Umbilical cord (tissue), 2 donors: Measurements from ENCODE around the gene KCNQ1OT1. TPM values are rescaled to one million over a fixed set of nuclear protein-coding genes. Genes with fewer than 3 reads are reported as not detected.

Source experiments
- DNase-seq: peaks from one replicate; pipeline ENCODE4 v3.0.0-alpha.2; 2015; ENCODE audit warnings: low spot score
- total RNA-seq: library from RNA; depleted of rRNA; stranded (reverse); fragments of >200 nt; gene quantifications from one replicate; pipeline ENCODE4 v1.2.3, GENCODE V29; 2014; ENCODE audit warnings: low replicate concordance; ENCODE audit not compliant: insufficient read depth

The KCNQ1OT1 gene
- total RNA-seq, 1 donor from 2014 or later, result 21.9 TPM

DNA sequence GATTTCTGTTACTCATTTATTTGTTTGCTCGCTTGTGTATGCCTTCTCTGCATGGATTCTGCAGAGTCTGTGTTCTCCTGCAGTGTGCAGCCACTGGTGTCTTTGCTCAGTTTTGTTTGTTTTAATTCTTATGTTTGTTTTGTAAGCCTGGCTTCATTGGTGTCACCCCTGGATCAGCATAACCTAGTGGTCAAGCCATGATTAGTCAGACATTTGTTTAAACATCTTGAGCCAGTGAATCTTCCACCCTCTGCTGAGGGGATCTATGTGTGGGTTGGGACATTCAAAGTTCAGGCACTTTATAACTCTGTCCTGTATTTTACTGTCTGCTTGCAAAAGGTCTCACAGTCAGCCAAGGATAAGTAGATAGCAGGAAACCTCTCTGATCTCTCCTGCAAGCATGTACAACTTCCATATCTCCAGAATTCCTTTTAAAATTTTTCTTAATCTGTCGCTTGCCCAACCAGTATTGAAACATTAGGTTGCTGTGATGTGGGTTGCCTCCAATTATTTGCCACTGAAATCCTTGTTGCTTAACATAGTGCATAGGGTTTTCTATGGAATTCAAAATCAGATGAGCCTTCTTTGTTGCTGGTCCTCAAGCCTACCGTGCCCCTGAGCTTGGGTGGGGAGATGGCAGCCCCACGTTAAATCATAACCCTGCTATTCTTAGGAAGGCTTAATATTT, 86.8 kb downstream of the KCNQ1OT1 start:
- DNase-seq, result no peak

- DNase-seq, result no peak
These were observed 90.4 kb downstream of the KCNQ1OT1 start for GRCh38 chr11:2609345-2609744.

DNA sequence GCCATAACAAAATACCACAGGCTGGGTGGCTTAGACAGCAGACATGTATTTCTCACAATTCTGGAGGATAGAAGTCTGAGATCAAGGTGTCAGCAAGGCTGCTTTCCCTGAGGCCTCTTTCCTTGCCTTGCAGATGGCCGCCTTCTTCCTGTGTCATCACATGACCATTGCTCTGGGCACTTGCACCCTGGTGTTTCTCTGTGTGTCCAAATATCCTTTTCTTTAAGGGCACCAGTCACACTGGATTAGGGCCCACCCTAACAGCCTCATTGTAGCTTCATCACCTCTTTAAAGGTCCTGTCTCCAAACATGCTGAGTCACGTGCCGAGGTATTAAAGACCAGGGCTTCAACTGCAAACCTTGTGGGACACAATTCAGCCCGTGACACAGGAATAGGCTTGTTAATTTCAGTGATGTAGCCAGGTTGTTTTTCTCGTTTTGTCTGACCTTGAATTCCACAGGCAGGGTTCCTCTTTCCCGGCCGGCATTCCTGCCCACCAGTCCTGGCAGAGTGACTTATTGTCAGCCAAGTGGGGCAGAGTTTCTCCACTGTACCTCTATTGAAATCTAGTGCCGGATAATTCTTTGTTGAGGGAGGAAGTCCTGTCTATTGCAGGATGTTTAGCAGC, 100.1 kb downstream of the KCNQ1OT1 start:
- DNase-seq, result no peak

DNA sequence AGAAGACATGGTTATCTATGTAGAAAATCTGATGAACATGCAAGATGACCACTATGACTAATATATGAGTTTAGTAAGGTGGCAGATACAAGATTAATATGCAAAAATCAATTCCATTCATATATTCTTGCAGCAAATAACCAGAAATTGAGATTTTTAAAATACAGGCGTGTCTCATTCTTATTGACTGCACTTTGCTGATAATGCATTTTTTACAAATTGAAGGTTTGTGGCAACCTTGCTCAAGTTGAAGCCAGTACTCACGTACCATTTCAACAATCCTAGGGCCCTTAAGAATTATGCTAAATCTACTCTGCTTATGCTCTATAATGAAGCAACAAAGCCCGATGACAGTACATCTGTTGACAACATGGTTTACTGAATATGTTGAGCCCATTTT, 104.6 kb downstream of the KCNQ1OT1 start:
- DNase-seq, result no peak

GRCh38 chr11:2594267-2594666, 105.5 kb downstream of the KCNQ1OT1 start:
- DNase-seq, result no peak

- no peak for DNase-seq
These were observed 106.3 kb downstream of the KCNQ1OT1 start for GRCh38 chr11:2593393-2593950.

DNA sequence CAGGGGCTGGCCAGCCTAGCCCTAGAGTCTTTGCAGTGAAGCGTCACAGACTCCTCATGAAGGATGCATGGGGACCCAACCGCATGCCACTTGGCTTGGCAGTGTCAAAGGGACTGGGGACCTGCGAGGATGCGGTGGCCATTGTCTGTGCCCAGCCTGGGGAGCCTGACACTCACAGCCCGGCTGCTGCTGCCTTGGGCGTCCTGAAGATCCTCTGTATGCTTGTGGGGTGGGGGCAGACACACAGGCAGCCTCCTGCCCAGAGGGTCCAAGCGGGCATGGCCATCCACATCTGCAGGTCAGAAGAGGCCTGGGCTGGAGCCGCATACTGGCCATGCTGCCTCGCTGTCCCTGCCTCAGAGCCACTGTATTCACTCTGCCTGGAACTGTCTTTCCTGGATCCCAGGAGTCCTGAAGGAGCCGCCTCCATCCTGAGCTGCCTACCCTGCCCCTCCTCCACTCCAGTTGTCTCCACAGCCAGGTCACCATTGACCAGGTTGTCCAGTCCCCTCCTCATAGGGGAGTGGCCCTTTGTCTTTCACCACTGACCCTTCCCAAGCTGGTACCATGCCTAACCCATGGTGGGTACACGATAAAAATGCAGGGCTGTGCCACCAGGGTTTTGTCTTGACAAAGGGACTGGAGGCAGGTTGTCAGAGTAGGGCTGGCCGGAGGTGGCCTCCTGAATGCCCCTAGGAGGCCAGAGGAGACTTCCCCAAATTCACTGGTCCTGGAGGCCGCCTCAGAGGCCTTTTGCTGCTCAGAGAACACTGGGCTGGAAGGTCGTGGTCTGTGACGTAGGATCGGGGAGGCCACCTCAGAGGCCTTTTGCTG, 107.0 kb downstream of the KCNQ1OT1 start:
- no peak for DNase-seq

DNA sequence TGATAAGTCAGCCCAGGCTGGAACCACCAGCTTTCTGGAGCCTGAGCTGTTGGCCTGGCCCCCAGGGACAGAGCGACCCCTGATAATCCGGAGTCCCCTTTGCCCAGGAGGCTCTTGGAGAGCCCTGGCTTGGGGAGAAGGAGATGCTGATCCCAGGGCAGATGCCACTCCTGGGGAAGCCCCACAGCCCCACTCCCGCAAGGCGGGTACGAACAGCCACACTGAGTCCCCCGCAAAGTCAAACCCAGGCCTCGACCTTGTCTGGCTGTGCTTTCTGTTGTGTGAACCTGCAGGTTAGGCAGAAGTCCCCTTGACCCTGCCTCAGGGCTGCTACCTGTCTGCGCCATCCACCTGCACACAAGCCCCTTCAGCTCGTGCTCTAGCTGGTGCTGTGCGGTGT, 108.0 kb downstream of the KCNQ1OT1 start:
- no peak for DNase-seq

GRCh38 chr11:2590965-2591754, 108.6 kb downstream of the KCNQ1OT1 start:
- DNase-seq, result no peak

- no peak for DNase-seq
These were observed 109.4 kb downstream of the KCNQ1OT1 start for GRCh38 chr11:2590131-2590964.

GRCh38 chr11:2589538-2589934, 110.3 kb downstream of the KCNQ1OT1 start:
- no peak for DNase-seq

GRCh38 chr11:2588809-2589537, 110.8 kb downstream of the KCNQ1OT1 start:
- DNase-seq, result no peak

DNA sequence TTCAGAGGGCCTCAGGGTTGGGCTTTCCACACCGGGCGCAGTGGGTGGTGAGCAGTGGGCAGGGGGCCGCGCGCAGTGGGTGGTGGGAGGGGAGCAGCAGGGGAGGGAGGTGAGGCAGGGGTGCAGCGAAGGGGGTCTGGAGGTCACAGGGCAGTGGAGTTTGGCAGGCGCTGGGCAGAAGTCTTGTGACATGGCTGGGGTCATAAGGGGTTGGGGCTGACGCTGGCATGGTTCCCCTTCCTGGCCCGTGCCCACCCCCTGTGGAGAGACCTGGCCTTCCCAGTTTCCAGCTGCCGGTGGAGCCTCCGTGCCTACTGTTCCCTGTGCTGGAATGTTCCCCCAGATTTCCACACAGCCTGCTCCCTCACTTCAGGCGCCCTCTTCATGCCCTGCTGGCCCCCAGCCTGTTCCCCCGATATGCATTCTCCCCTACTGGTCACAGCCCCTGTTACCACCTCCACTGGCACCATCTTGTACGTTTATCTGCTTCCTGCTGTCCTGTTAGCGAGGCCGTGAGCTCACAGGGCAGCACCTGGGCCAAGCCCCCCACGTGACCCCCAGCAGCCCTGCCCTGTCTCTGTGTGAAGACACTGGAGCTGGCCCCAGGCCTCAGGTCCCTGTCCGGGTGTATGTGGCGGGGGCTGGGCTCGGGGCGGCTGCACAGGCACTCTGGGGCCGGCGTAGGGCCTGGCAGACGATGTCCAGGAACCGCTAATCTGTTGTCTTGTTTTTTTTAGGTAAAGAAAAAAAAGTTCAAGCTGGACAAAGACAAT, 111.6 kb downstream of the KCNQ1OT1 start:
- DNase-seq, result no peak

- DNase-seq, result no peak
These were observed 112.5 kb downstream of the KCNQ1OT1 start for GRCh38 chr11:2587132-2587930.

- DNase-seq, result no peak
These were observed 113.0 kb downstream of the KCNQ1OT1 start for GRCh38 chr11:2586793-2587131.

DNA sequence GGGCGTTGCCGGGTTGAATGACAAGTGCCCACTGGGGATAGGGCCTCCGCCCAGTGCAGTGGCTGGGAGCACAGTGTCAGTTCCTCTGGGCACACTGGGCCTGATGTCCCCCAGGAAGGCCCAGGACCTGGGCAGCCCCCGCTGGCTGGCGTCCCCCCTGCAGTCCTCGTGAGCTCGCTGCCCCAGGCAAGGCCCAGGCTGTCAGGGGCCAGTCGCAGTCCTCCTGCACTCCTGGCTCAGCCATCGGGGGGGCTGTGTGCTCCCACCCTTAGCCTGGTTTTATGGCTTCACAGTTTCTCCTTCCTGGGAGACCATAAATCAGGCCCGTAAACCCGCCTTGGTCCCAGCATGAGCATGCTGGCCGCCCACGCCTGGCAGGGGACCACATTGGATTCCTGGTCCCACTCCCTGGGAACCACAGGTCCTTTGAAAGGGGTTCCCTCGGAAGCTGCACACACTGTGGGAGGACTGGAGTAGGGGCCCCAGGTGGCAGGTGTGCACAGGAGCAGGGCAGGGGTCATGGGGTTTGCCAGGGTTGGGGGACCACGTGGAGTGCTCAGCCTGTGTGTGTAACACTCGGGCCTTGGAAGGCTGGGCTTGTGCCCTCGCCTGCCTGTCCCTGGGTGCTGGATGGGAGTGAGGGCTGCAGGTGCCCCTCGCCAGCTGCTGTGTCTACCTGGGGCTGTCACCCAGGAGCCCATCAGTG, 113.6 kb downstream of the KCNQ1OT1 start:
- DNase-seq, result no peak

GRCh38 chr11:2585566-2586086, 114.2 kb downstream of the KCNQ1OT1 start:
- DNase-seq, result no peak
